Measurements from ENCODE around the gene COPB2. TPM values are rescaled to one million over a fixed set of nuclear protein-coding genes. Genes with fewer than 3 reads are reported as not detected.

Gene COPB2
- total and polyA plus RNA-seq, 2 donors from 2014 or later, result 47.3 to 124 TPM

GRCh38 chr3:139322346-139322745 is 67.1 kb downstream of the COPB2 start:
- no peak for DNase-seq
- no peaks in the 10 kb centered on the region for H3K36me3 ChIP-seq (ENCODE audit: control insufficient read depth in 2 of 3, insufficient read depth in 3 of 3, low read length in 3 of 3)
- no peak for FAIRE-seq
- no peak overlapping the region for H3K27ac ChIP-seq (ENCODE audit: low read depth in 2 of 2, low read length in 2 of 2)
- no peak overlapping the region for H3K4me3 ChIP-seq (ENCODE audit: low read length in 3 of 3)
- no peaks in the 10 kb centered on the region for H3K27me3 ChIP-seq (ENCODE audit: control insufficient read depth, insufficient read depth, low read length)
- H3K9me3 ChIP-seq (ENCODE audit: control insufficient read depth in 2 of 3, insufficient read depth in 1 of 3, low read length in 3 of 3), result no peaks in the 10 kb centered on the region
- no peaks in the 10 kb centered on the region for H3K4me1 ChIP-seq (ENCODE audit: control insufficient read depth in 2 of 3, insufficient read depth in 2 of 3, low read depth in 1 of 3, low read length in 3 of 3)
- intact Hi-C loops (cut with DNase I), result loop anchor here (10.0 kb wide), 2 partner anchors 218 to 388 kb away; no protein-coding TSS in a partner anchor
- no peak for TF ChIP-seq CTCF (IDR thresholded peaks at IDR 0.05; ENCODE audit: borderline replicate concordance, extremely low read depth, insufficient read depth)
- no peak overlapping the region for H3K9ac ChIP-seq (ENCODE audit: low read length in 3 of 3)

GRCh38 chr3:139320551-139321309 is 68.7 kb downstream of the COPB2 start:
- Histone ChIP-seq H3K9me3 (ENCODE audit: control insufficient read depth in 2 of 3, insufficient read depth in 1 of 3, low read length in 3 of 3) (no peaks in the 10 kb centered on the region), H3K9ac (ENCODE audit: low read length in 3 of 3) (no peak overlapping the region), H3K27me3 (ENCODE audit: control insufficient read depth, insufficient read depth, low read length) (no peaks in the 10 kb centered on the region), H3K27ac (ENCODE audit: low read depth in 2 of 2, low read length in 2 of 2) (no peak overlapping the region), H3K4me3 (ENCODE audit: low read length in 3 of 3) (no peak overlapping the region), H3K36me3 (ENCODE audit: control insufficient read depth in 2 of 3, insufficient read depth in 3 of 3, low read length in 3 of 3) (no peaks in the 10 kb centered on the region), H3K4me1 (ENCODE audit: control insufficient read depth in 2 of 3, insufficient read depth in 2 of 3, low read depth in 1 of 3, low read length in 3 of 3) (no peaks in the 10 kb centered on the region)
- no peak for FAIRE-seq
- TF ChIP-seq CTCF (IDR thresholded peaks at IDR 0.05; ENCODE audit: borderline replicate concordance, extremely low read depth, insufficient read depth), result no peak
- DNase-seq, result no peak
- intact Hi-C loops (cut with DNase I), result loop anchor here (10.0 kb wide), 2 partner anchors 216 to 386 kb away; no protein-coding TSS in a partner anchor

GRCh38 chr3:139319428-139320402 is 69.7 kb downstream of the COPB2 start:
- peak; percentile 3 for TF ChIP-seq CTCF (IDR thresholded peaks at IDR 0.05; ENCODE audit: borderline replicate concordance, extremely low read depth, insufficient read depth)
- H3K36me3 ChIP-seq (ENCODE audit: control insufficient read depth in 2 of 3, insufficient read depth in 3 of 3, low read length in 3 of 3), result no peaks in the 10 kb centered on the region
- no peak overlapping the region for H3K27ac ChIP-seq (ENCODE audit: low read depth in 2 of 2, low read length in 2 of 2)
- no peaks in the 10 kb centered on the region for H3K27me3 ChIP-seq (ENCODE audit: control insufficient read depth, insufficient read depth, low read length)
- no peaks in the 10 kb centered on the region for H3K4me1 ChIP-seq (ENCODE audit: control insufficient read depth in 2 of 3, insufficient read depth in 2 of 3, low read depth in 1 of 3, low read length in 3 of 3)
- no peak overlapping the region for H3K4me3 ChIP-seq (ENCODE audit: low read length in 3 of 3)
- no peak for FAIRE-seq
- no peaks in the 10 kb centered on the region for H3K9me3 ChIP-seq (ENCODE audit: control insufficient read depth in 2 of 3, insufficient read depth in 1 of 3, low read length in 3 of 3)
- intact Hi-C loops (cut with DNase I), result loop anchor here (10.0 kb wide), 2 partner anchors 215 to 385 kb away; no protein-coding TSS in a partner anchor
- H3K9ac ChIP-seq (ENCODE audit: low read length in 3 of 3), result no peak overlapping the region
- peak in 2 of 5 donors; percentile 16 to 43 for DNase-seq
